Ecto neural progenitor cell (in vitro differentiated cells): ENCODE measurements around the gene PTPRU.
A peak's percentile ranks its signal among the peaks of the same experiment; 100 is the strongest.

ENCODE experiments used
- DNase-seq: peaks from one replicate; pipeline ENCODE4 v3.0.0-alpha.2; 2018; ENCODE audit warnings: low spot score

Gene PTPRU

DNA sequence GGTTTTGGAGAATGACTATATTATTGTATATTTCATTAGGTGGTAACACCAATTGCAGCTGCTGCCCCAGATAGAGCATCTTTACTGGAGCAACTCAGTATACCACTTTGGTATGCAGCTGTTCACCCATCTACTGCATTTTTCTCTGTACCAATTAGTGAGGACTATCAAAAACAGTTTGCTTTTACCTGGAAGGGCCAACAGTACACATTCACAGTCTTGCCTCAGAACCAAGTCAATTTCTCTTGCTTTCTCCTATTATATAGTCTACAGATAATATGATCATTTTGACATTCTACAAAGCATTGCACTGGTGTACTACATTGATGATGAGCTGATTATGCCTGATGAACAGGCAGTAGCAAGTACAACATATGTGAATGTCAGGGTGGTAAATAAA lies 99.3 kb downstream of the PTPRU start:
- DNase-seq = no peak

DNA sequence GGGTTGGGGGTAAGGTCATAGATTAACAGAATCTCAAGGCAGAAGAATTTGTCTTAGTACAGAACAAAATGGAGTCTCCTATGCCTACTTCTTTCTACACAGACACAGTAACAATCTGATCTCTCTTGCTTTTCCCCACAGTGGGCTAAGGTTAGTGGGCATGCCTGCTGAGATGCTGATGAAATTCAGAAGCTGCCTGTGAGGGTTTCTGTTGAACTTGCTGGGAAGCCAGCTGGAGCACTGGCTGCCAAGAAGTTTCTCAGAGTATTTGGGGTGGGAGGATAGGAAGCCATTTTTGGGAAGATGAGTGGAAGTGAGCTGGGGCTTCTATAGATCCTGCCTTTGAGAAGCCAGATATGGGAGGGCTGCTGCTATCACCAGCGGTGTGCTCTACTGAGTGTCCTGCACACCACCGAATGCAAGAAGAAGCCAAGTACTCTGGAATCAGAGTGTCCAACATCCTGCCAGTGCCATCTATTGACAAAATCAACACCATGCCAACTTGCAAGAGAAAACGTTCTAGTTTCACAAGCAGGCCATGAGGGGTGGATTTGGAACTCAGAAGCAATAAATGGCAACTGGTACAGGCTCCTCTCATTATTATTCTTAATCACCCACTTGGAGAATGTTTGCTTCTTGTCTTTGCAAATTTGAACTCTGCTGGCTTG lies 102.7 kb downstream of the PTPRU start:
- peak; percentile 19 for DNase-seq

DNA sequence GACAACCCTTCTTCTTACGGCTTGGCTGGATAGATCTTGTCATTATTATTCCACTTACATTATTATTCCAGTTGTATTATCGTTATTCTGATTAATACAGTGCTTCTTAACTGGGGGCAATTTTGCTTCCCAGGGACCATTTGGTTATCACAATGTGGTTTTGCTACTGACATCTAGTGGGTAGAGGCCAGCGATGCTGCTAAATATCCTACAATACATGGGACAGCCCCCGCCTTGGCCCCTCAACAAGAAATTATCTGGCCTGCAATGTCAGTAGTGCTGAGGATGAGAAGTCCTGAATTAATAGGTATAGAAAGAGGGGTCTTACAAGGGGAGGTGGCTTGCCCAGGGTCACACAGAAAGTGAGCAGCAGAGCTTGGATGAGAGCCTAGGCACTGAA lies 105.6 kb downstream of the PTPRU start:
- no peak for DNase-seq

DNA sequence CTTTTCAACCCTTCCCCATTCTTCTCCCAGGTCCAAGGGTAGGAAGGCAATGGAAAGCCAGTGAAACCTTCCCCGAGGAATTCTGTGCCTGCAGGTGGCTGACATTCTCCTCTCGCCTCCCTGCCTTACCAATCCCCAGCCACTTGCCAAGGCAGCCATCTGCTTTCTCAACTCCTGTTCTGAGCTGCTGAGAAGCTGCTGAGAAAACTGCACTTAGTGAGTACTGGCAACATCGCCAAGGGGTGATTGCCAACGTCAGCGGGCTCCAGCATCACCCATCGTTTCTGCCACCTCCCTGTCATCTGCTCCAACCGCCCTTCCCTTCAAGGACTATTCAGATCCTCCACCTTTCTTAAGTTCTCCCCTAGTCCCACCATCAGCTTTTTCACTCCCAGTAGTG lies 106.0 kb downstream of the PTPRU start:
- peak; percentile 25 for DNase-seq

DNA sequence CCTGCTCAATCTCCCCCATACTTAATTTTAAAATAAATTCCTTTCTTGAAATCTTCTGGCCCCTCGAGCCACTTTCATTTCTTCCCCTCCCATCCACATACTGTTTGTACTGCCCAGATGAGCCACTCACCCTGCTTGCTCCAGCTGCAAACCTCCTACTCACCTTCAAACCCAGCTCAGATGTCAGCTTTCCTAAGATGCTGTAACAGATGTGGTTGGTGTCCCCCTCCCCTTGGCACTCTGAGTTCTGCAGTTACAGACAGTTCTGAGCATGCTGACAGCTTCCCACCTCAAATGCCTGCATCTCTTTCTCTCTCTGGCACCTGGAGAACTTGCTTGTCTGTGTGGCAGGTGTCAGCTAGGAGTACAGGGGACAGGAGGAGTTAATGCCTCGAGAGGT lies 106.7 kb downstream of the PTPRU start:
- no peak for DNase-seq

DNA sequence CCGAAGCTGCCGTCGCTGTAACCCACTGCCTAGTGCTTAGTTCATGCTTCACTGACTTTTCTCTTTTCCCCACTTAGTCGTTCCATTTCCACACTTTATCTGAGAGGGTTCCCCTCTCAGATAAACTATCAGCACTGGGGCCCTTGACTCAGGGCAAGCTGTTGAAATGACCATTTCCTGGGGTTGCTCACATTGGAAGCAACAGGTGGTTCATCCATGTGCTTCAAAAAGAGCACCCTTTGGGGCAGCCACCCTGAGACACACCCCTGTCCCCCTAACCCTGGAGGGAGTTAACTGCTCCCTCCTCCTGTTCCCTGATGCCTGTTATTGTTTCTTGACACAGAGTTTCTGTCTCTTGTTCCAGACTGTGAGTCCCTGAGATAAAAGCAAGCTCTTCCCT lies 107.2 kb downstream of the PTPRU start:
- no peak for DNase-seq

DNA sequence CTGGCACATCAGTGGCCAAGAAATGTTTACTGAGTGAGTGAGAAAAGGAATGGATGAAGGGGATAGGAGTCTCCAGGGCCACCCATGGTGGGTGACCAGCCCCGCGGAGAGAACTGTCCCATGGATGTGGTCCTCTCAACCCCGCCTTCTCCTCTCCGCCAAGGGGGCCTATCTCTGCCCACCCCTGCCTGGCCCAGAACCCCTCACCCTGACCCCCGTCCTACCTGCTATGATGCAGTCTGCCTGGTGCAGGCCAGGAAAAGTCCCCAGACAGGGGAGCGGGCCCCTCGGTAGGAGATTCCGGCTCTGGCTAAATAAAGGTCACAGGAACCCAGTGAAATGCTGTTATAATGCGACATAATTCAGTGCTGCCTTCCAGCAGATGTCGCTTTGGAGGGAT lies 107.6 kb downstream of the PTPRU start:
- peak; percentile 34 for DNase-seq

DNA sequence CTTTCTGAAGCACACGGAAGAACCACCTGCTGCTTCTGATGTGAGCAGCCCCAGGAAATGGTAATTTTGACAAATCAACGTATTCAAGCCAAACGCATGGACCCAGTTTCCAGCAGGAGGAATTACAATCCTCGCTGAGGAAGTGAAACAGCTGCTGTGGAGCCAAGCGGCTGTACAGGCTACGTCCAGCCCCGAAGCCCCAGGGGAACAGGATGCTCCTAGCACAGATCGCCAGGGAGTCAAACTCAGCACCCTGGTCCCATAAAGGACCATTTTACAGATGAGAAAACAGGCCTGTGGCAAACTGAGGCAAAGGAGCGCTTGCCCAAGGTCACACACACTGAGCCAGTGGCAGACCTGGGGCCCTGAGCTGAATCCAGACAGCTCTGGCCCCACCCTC lies 108.0 kb downstream of the PTPRU start:
- no peak for DNase-seq

DNA sequence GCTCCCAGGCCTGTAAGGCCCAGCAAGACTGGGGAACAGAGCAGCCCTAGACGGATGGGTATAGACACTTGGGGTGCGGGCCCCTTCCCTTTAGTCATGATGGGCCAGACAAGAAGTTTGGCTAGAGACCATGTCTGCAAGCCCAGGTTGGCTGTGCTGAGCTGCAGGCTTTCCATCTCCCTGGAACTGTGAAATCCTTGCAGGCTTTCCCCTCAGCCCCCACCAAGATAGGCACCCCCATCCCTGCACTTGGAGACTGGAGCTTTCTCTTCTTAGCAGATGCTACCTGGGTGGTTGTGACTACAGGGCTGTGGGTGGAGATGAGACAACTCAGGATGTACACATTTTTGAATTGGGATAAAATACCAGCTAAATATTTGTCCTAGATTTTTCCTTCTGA lies 110.3 kb downstream of the PTPRU start:
- DNase-seq = no peak

DNA sequence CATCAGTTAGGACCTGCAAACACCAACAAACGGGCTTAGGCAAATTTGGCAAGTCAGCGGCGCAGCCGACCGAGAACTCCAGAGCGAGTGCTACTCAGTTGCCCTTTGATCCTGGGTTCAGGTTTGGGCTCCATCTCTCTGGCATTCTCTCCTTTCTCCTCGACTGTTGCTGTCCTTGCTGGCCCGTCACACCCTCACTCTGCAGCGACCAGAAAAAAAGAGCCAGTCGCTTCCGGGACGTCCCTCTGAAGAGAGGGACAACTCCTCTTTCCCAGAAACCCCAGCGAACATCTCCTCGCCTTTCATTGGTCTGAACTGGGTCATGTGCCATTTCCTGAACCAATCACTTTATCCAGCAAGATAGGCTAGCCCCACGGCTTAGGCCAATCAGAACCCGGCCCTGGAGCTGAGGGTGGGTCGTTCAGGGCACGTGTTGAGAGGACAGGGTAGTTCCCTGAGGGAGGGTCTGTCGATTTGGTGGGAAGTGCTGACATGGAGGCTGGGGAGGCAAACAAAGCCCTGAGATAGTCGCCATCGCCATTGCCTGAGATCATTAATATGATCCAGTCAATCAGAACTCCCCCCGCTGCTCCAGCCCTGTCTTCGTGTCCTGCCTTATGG lies 113.7 kb downstream of the PTPRU start:
- peak; percentile 28 for DNase-seq

DNA sequence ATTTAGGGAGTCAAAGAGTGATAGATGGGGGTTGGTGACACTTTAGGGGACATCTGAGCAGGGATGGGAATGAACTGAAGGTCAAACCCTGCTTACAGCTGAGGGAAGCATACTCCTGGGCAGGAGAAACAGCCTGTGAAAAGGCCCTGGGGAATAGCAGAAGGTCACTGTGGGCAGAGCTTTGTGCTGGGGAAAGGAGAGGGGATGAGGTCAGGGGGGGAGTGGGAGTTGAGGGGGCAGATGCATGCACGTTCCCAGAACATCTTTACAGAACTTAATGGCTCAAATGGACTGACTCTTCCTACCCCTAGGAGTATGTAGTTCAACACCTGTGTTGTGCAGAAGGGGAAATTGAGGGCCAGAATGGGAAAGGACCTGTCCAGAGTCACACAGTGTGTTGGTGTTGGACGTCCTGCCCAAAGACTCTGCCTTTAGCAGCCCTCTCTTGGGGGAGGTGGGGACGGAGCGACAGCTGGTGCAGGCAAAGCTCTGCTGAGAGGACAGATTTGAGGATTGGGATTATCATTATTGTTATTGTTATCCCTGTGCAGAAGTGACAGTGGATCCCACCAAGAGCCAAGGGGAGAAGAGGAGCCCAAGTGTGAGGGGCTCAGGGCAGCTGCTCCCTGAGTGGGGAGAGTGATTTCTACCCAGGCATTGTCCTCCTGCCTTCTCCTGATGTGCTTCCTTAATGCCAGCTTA lies 116.5 kb downstream of the PTPRU start:
- no peak for DNase-seq

DNA sequence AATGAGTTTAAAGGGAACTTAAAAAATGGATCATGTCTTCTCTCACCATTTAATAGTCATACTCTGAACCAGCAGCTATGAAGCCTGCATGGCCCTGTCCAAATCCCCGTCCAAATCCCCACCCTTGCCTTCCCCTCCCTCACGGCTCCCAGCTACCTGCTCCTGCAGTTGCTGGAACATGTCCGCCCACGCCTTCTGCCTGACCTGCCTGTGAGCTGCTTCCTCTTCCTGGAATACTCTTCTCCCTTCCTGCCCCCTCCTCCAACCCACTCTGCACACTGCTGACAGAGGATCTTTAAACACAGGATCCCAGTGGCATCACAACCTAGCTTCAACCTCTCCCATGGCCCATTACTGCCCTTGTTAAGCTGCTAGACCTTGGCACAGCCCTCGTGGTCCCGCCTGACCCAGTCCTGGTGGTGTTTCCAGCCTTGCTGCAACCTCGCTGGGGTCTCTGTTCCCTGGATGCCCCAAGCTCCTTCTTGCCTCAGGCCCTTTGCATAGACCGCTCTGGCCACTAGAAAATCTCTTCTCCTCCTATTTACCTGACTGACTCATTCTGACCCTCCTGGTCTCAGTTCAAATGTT lies 118.3 kb downstream of the PTPRU start:
- DNase-seq = peak; percentile 40

DNA sequence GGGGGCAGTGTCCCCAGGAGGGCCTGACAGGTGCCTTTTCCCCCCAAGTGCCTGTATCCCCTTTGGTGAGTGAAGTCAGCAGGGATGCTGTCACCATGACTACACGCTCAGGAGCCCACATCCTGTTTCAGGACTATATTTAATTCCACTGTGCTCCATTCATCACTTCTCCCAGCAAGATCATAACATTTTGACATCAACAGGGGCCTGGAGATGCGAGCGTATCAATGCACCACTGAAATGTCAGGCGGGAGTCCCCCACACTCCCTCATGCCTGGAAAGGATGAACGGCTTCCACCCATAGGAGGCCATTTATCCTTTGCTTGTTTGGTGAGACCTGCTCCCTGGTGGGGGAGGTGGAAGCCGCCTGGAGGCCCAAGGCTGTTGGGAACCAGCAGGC lies 119.1 kb downstream of the PTPRU start:
- no peak for DNase-seq

DNA sequence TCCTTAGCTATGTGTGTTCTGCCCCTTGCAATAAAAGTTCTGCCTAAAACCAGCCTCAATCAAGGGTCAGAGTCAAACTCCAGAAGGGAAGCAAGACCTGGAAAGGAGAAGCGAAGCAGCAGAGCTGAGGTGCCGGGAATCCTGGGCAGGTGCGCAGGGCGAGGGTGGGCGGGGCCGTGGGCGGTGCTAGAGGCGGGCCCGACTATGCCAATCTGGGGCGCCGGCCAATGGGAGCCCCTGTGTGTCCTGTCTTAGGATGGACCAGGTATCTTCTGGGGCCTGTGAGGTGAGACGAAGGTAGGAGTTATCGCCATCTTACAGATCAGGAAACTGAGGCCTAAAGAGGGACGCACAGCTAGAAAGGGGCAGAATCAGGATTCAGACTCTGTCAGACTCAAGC lies 120.3 kb downstream of the PTPRU start:
- DNase-seq = no peak

DNA sequence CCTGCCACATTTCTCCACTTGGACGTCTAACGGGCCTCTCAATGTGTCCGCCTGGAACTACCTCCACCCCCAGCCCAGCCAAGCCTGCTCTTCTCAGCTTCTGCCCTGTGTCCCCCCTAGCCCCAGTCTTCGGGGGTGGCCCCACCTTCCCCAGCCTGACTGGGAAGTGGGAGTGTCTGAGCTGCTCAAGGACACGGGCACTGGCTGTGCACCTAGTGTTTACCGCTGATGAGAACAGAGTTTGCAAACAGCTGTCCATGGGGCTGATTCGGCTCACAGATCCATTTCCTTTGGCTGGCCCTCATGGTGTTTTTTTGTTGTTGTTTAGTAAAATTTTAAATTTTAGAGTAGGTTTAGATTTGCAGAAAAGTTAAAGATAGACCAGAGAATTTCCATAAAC lies 121.1 kb downstream of the PTPRU start:
- no peak for DNase-seq

DNA sequence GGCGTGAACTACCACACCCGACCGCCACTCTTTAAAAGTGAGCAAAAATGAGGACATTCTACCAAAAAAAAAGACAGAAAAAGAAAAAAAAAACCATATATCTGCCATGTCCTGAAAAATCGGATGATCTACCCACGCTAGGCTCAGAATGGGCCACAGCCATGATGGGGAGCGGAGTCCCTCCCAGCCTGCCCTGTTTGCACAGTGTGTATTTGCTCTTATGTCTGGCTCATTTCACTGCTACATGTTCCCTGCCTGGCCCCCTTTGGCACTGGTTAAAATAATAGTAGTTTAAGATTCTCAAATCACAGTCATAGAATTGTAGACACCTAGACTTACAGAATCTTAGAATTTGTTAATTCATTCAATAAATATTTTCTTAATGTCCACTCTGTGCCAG lies 121.9 kb downstream of the PTPRU start:
- DNase-seq = no peak

DNA sequence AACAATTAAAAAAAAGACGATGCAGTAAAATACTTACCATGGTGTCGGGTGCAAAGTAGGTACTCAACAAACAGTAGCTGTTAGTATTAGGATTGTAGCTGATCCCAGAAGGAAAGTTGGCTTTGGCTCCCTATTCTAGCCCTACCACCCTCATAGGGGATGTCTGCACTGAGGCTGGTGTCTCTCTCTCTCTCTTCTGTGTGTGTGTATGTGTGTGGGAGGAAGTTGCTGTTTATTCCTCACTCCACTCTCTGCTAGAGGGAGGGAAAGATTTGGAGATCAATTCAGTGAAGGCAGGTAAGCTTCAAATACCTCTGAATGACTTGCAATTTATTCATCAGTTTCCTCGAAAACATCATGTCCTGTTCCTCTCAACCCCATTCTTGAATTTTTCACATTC lies 124.4 kb downstream of the PTPRU start:
- no peak for DNase-seq

DNA sequence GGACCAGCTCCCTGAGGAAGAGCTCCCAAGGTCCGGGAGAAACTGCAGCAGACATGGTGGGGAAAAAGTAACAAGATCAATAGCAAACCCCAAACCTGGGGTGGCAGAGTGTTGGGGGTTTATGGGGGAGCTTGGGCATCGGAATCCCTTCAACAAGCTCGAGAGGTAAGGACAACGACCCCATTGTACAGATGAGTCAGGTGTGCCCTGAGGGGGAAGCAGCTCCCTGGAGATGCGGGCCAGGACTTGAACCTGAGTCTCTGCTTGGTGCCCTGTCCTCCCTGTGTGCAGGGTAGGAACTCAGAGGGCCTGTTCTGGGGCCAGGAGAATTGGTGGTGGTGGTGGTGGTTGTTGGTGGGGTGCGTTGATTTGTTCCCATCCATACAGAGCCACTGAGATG lies 125.4 kb downstream of the PTPRU start:
- peak; percentile 20 for DNase-seq

DNA sequence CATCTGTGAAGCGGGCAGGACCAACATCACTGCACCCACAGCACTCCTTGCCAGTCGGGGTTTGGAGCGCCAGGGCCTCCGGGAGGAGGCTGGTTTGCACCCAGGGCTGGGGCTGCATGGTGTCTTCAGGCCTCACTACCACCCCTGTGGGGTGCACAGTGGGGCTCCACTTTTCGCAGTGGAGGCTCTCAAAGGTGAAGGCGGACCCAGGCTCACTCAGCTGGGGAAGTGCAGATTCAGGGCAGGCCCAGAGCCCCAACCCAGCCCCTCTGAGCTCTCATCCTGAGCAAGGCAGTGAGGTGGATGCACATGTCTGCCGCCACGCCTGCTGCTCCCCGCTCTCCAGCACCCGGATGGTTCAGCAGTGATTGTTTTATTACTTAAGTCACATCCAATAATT lies 125.8 kb downstream of the PTPRU start:
- DNase-seq = peak; percentile 40

DNA sequence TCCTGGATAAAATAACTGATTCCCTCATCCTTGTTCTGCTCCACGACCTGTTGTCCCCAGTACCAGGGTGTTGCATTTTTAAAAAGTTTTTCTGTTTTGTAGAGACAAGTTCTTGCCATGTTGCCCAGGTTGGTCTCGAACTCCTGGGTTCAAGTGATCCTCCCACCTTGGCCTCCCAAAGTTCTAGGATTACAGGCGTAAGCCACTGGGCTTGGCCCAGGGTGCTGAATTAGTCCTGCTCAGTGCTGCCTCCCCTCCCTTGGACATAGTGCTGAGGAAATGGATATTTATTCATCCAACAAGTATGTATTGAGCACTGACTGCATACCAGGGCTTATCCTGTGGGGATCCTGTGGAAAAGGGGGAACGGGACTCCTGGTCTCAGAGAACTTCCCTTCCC lies 126.4 kb downstream of the PTPRU start:
- DNase-seq = peak; percentile 26

DNA sequence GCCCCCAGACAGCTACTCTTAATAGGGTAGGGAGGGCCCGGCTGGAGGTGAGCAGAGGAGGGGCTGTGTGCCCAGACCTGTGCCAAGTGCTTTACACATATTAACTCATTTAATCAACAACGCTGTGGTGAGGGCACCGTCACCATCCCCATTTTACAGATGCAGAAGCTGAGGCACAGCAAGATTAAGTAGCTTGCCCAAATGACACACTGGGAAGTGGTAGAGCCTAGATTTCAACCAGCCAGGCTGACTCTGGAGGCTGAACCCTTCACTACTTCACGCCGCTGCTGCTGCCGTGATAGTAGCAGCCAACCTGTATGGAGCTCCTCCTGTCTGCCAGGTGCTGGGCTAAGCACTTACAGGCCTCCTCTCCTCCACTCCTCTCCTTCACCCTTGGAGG lies 127.2 kb downstream of the PTPRU start:
- DNase-seq = peak; percentile 3

DNA sequence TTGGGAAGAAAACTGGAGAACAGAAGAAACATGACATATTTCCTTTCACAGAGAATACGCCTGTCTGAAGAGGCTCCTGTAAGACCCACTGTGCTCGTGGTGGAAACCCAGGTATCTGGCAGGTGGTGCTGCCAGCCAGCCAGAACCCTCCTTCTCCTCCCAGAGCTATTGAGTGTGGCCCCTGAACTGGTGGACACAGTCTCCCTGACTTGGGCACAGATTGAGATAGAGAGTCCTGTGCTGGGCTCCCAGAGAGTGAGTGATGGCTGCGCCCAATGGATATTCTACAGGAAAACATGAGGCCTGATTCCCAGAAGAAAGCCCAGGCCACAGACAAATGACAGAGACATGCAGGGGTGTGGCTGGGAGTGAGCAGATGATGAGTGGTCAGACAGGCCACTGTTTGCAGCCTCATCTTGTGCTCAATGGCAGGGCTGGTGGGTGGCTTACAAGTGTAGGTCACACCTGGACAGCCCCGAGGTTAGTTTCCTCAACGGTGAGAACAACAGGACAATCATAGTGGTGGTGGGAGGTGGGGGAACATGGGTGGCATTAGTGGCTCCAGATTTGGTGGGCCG lies 127.9 kb downstream of the PTPRU start:
- peak; percentile 28 for DNase-seq
